Middle frontal gyrus (tissue), 1 donor: ENCODE results near the gene RPL27A.

Source experiments
- DNase-seq: peaks from one replicate; pipeline ENCODE4 v3.0.0-alpha.2; 2015; ENCODE audit warnings: low spot score; ENCODE audit errors: extremely low spot score

The RPL27A gene

DNA sequence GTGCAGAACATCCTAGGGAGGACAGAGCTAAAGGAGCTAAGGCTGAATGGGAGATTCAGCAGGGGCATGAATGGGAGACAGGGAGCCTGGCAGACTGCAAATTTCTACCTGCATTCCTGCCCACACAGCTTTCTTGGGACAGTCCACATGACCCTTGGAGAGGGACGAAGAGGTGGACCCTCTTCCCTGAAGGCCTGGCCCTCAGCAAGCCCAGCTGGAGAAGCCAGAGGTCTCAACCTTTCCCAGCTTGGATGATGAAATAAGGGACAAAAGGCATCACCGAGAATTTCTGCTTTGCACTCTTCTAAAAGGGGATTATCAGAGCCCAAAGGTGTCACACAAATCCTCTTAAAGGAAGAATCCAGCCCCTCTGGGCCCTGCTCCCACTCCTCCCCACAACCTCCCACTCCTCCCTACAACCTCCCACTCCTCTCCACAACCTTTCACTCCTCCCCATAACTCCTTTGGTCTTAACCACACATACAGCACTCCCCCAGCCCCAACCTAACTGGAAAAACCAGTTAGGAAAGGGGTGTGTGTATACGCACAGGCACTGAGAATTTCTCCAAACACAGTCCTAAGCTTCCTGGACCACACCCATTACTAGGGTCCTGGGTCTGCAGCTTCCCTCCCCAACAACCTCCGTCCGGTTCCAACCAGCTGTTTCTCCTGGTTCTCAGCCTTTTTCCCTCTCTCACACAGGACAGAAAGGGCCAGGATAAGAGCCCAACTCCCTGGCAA, 38.4 kb downstream of the RPL27A start:
- DNase-seq = no peak

DNA sequence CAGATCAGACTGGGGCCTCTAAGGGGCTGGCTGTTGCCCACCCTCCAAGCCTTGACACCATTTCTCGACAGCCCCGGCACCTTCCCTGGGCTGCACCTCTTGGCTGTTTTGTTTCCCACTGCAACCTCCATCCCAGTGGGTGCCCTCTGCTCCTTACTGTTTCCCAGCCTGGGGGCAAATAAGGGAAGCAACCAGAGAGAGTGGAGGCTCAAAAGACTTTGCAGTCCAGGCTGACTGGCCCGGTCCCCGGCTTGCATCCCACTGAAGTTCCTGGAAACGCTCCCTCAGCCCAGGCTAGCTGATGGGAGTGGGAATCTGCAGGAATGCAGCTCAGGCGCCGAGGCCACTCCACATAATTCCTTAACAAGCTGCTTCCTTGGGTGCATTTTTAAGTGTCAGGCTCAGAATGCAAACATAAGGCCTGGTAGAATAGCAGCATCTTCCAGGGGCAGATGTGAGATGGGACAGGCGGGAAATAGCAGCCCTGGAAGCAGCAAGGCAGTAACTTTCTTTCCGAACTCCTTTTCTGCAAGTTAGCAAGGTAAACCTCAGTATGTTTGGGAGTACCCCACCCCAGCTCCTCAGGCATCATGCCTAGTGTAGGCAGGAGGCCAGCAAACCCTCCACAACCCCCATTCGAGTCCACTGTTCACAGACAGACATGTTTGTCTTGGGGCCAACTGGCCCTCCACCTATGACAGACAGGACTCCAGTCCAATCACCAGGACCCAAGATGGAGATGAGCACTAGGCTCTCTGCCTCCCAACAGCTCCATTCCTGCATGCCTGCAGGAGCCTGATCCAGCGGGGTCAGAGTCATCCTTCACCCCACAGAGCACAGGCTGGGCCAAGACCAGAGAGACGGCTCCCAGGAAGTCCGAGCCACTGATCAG, 39.3 kb downstream of the RPL27A start:
- DNase-seq = no peak

DNA sequence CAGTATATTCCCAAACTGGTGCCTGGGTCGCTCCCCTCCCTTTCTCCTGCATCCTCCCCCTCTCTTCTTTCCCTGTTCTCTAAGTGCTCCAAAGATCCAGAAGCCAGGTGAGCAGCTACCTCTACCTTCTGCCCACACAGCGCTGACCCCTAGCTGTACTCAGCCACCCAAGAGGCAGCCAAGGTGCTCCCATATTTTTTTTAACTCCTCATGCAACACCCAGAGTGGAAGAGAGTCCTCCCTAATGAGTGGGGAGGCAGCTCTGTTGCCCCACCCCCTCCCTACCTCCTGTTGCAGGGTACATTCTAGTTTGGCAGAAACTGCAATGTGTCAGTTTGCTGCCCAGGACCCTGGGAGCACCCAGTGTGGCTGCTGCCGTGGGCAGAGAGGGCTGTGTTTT, 40.2 kb downstream of the RPL27A start:
- DNase-seq = no peak

GRCh38 chr11:8723711-8724110, 41.1 kb downstream of the RPL27A start:
- DNase-seq = no peak

- no peak for DNase-seq
Measured at GRCh38 chr11:8724682-8725081, 42.1 kb downstream of the RPL27A start.

DNA sequence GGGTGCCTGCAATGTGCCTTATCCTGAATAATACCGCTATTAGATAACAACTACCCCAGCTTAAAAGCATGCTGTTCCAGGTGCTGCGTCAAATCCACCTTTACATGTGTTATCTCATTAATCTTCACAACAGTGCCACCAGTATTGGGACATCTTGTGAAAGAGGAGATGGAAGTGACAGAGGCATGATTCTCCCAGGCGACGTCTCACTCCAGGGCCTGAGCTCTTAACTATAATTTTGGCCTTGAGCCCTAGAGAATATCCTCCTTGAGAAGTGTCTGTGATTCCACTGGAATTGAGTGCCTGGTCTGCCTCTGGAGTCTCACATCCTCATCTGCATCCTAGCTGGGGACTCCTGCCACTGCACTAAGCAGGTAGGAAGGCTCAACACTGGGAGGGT, 43.8 kb downstream of the RPL27A start:
- no peak for DNase-seq

- no peak for DNase-seq
Measured at GRCh38 chr11:8728563-8728962, 46.0 kb downstream of the RPL27A start.

- DNase-seq = no peak
Measured at GRCh38 chr11:8729067-8729466, 46.5 kb downstream of the RPL27A start.

DNA sequence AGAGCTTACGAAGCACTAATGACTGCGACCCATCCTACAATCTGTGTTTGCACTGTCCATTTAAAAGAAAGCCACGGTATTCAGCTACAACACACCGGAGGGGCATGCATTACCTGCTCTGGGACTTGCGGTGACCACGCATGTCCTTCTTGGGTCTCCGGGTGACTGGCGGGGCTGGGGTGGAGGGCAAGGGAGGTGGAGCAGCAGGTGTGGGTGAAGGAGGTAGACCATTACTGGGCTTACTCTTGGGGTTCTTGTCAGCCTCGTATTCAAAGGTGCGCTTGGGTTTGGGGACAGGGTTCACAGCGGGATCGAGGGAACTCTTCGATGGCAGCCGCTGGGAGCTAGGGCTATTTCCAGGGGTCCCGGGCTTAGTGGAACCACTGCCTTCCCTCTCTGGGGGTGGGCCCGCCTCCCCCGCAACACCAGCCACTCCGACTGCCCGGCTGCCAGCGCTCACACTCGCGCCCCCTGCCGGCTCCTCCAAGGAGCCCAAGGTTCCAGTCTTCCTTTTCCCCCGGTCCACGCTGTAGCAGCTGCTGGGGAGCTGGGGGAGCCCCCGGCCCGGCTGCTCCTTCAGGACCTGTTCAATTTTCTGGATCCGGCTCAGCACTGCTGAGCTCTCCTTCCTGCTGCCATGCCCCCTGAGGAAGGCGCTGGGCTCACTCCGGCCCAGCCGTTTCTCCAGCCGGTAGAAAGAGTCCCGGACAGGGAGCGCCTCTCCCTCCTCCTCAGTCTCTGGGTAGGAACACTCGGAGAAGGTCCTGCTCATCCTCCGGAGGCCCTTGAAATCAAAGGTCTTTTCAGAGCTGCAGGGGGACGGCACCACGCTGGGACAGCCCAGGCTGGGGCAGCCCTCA, 47.5 kb downstream of the RPL27A start:
- no peak for DNase-seq

GRCh38 chr11:8730697-8731020, 48.1 kb downstream of the RPL27A start:
- no peak for DNase-seq

GRCh38 chr11:8731647-8732323, 49.2 kb downstream of the RPL27A start:
- no peak for DNase-seq

GRCh38 chr11:8732324-8732670, 49.7 kb downstream of the RPL27A start:
- DNase-seq = no peak

DNA sequence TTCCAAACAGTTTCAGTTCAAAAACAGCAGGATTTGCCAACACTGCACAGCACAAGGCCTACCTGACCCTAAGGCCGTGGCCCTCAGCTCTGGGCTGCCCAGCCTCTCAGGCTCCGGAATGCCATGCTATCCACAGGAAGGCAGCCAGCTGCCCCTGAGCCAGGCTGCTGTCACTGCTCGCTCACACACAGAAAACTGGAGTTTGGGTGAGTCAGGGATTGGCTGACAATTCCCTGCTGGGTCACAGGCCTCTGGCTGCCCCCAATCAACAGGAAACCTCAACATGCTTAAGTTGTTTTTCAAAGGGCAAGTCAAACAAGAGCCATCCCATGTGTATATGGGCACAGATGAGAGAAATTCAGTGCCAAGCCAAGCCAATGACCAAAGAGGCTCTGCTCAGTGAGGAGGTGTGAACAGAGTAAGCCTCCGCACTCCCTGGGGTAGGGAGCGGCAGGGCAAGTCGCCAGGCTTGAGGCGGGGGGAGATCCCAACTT, 50.2 kb downstream of the RPL27A start:
- DNase-seq = no peak

- no peak for DNase-seq
Measured at GRCh38 chr11:8733852-8734251, 51.3 kb downstream of the RPL27A start.

GRCh38 chr11:8735094-8735493, 52.5 kb downstream of the RPL27A start:
- no peak for DNase-seq

DNA sequence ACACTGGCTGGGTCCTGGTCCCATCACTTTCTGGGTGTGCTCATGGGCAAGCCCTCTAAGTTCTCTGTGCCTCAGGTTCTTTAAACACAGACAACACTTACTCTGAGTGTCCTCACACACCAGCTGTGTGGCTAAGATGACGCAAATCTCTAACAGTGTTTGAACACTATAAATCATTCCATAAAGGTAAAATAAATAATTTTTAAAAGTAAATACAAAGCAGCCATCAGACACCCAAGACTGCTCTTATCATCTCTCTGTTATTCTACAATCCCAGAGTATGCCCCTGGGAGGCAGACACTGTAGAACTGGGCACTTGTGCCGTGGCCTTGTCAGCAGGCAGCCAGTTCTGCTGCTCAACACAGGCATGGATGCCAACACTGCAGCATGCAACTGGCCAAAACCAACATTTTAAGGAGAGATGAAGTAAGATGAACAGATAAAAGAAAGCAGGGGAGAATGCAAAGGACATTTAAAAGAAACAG, 56.8 kb downstream of the RPL27A start:
- DNase-seq = no peak
